SK-N-SH (cell line): ENCODE results near the gene SVBP. TPM values are rescaled to one million over a fixed set of nuclear protein-coding genes. Genes with fewer than 3 reads are reported as not detected.

ENCODE experiments used
- ELF1 ChIP-seq: IDR thresholded peaks from 2 replicates; pipeline ENCODE4 v1.4.0; 2012
- FOSL2 ChIP-seq: IDR thresholded peaks from 2 replicates; pipeline ENCODE4 v1.4.0; 2012; ENCODE audit warnings: low read depth, mild to moderate bottlenecking, moderate library complexity, borderline replicate concordance
- FOXJ3 ChIP-seq: sonication (generic); formaldehyde crosslinking; IDR thresholded peaks from 2 replicates; pipeline ENCODE4 v1.5.1; 2020; ENCODE audit warnings: mild to moderate bottlenecking, missing genetic modification reagents
- GABPA ChIP-seq: IDR thresholded peaks from 2 replicates; pipeline ENCODE4 v1.4.0; 2012; ENCODE audit warnings: low read depth, mild to moderate bottlenecking
- MEF2A ChIP-seq: IDR thresholded peaks from 2 replicates; pipeline ENCODE4 v1.4.0; 2012; ENCODE audit warnings: low read depth, borderline replicate concordance
- MXI1 ChIP-seq: IDR thresholded peaks from 2 replicates; pipeline ENCODE4 v1.6.1; 2012; ENCODE audit warnings: mild to moderate bottlenecking, low read depth, low read length, improper control_type of control experiment
- NRF1 ChIP-seq: IDR thresholded peaks from 2 replicates; pipeline ENCODE4 v1.6.1; 2012; ENCODE audit warnings: low read depth, mild to moderate bottlenecking, low read length
- POLR2AphosphoS5 ChIP-seq: IDR thresholded peaks from 2 replicates; pipeline ENCODE4 v1.6.1; 2012; ENCODE audit warnings: low read depth, low read length
- RAD21 ChIP-seq: IDR thresholded peaks from 2 replicates; pipeline ENCODE4 v1.6.1; 2012; ENCODE audit warnings: mild to moderate bottlenecking, low read length
- RCOR1 ChIP-seq: fragments of 150-350 bp; IDR thresholded peaks from 2 replicates; pipeline ENCODE4 v1.6.1; 2017; ENCODE audit warnings: antibody characterized with exemption, low read length
- SIN3A ChIP-seq: IDR thresholded peaks from 2 replicates; pipeline ENCODE4 v1.6.1; 2012; ENCODE audit warnings: low read depth, mild to moderate bottlenecking, low read length, moderate library complexity, borderline replicate concordance
- SMC3 ChIP-seq: IDR thresholded peaks from 2 replicates; pipeline ENCODE4 v1.6.1; 2012; ENCODE audit warnings: low read depth, low read length, improper control_type of control experiment
- TCF12 ChIP-seq: IDR thresholded peaks from 2 replicates; pipeline ENCODE4 v1.4.0; 2012
- YY1 ChIP-seq: IDR thresholded peaks from 2 replicates; pipeline ENCODE4 v1.4.0; 2012; ENCODE audit warnings: low read depth, mild to moderate bottlenecking
- polyA plus RNA-seq, 3 experiments: library from polyadenylated mRNA; depleted of rRNA; stranded (reverse); fragments of >200 nt; gene quantifications; 2 replicates each; pipeline ENCODE4 v1.2.3, GENCODE V29; 2012
- TF ChIP-seq, protein P1 (sequence below): IDR thresholded peaks from 2 replicates; pipeline ENCODE4; 2012
- TF ChIP-seq, protein P2 (sequence below): IDR thresholded peaks from 2 replicates; pipeline ENCODE4 v1.4.0; 2012; ENCODE audit warnings: low read depth
- TF ChIP-seq, protein P3 (sequence below): fragments of 200-600 bp; sonication (generic); IDR thresholded peaks from 2 replicates; pipeline ENCODE4 v1.6.1; 2017; ENCODE audit warnings: antibody characterized with exemption, mild to moderate bottlenecking, moderate library complexity
- TF ChIP-seq, protein P4 (sequence below): fragments of 150-350 bp; IDR thresholded peaks from 2 replicates; pipeline ENCODE4 v1.6.1; 2017; ENCODE audit warnings: antibody characterized with exemption, low read length, low read depth, borderline replicate concordance
- TF ChIP-seq, protein P5 (sequence below): IDR thresholded peaks from 2 replicates; pipeline ENCODE4 v1.4.0; 2012; ENCODE audit warnings: low read depth, borderline replicate concordance

SVBP gene
- polyA plus RNA-seq, 1 of the 3 experiments (the other 2 are of a cell fraction): 18.6 TPM

DNA sequence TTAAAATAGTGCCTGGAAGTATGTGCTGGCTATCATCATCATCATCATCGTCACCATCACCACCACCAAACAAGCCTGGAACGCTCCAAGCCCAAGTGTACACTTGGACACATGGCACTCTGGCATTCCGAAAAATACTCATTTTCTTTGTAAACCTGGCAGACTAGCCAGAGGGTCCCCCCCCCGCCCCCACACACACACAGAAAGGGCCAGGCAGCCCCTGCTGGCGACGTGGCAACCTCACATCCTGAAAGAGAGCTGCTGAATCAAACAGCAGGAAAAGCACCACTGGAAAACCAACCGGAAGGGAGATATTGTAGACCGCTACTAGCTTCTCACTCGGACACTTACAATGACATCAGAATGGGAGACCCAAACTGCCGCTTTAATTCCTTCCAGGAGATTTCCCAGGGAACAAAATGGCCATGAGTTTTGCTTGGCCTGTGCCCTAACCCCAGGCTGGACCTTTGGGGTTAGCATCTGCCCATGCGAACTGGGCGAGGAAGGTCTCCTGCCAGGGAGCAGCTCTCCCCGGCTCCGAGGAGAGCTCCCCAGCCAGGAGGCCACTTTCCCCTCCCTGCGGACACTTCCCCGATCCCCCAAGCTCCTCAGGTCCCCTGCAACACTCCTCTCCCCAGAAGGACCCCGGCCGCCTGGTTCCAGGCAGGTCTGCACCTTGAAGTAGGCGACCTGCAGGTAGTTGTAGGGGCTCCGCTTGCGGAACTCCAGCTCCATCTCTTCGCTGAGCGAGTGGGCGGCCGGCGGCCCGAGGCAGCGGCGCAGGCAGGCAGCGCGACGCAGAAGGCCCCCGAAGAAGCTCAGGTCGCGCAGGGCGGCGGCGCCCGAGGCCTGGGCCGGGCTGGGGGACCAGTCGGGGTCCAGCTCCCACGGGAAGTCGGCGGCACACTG, 51.1 kb downstream of the SVBP start (continued):
- TF ChIP-seq, protein P1, sequence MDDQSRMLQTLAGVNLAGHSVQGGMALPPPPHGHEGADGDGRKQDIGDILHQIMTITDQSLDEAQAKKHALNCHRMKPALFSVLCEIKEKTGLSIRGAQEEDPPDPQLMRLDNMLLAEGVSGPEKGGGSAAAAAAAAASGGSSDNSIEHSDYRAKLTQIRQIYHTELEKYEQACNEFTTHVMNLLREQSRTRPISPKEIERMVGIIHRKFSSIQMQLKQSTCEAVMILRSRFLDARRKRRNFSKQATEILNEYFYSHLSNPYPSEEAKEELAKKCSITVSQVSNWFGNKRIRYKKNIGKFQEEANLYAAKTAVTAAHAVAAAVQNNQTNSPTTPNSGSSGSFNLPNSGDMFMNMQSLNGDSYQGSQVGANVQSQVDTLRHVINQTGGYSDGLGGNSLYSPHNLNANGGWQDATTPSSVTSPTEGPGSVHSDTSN: no peak
- TF ChIP-seq, protein P2, sequence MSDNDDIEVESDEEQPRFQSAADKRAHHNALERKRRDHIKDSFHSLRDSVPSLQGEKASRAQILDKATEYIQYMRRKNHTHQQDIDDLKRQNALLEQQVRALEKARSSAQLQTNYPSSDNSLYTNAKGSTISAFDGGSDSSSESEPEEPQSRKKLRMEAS: peak; percentile 55; the same call in 1 of the 2 replicates
- TF ChIP-seq NRF1 (no peak), SIN3A (0 out of 2 replicates have a peak, but pooled peaks have one; percentile 86), YY1 (no peak; the same call in 1 of the 2 replicates), RCOR1 (no peak), POLR2AphosphoS5 (no peak), FOSL2 (no peak), MEF2A (no peak), MXI1 (peak; percentile 83), GABPA (0 out of 2 replicates have a peak, but pooled peaks have one; percentile 18), TCF12 (no peak), FOXJ3 (CRISPR knock-in tag) (no peak), ELF1 (no peak), RAD21 (peak; percentile 51), SMC3 (peak; percentile 37; the same call in 1 of the 2 replicates)
- TF ChIP-seq, protein P3, sequence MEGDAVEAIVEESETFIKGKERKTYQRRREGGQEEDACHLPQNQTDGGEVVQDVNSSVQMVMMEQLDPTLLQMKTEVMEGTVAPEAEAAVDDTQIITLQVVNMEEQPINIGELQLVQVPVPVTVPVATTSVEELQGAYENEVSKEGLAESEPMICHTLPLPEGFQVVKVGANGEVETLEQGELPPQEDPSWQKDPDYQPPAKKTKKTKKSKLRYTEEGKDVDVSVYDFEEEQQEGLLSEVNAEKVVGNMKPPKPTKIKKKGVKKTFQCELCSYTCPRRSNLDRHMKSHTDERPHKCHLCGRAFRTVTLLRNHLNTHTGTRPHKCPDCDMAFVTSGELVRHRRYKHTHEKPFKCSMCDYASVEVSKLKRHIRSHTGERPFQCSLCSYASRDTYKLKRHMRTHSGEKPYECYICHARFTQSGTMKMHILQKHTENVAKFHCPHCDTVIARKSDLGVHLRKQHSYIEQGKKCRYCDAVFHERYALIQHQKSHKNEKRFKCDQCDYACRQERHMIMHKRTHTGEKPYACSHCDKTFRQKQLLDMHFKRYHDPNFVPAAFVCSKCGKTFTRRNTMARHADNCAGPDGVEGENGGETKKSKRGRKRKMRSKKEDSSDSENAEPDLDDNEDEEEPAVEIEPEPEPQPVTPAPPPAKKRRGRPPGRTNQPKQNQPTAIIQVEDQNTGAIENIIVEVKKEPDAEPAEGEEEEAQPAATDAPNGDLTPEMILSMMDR: peak; percentile 69
- TF ChIP-seq, protein P4, sequence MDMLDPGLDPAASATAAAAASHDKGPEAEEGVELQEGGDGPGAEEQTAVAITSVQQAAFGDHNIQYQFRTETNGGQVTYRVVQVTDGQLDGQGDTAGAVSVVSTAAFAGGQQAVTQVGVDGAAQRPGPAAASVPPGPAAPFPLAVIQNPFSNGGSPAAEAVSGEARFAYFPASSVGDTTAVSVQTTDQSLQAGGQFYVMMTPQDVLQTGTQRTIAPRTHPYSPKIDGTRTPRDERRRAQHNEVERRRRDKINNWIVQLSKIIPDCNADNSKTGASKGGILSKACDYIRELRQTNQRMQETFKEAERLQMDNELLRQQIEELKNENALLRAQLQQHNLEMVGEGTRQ: no peak
- TF ChIP-seq, protein P5, sequence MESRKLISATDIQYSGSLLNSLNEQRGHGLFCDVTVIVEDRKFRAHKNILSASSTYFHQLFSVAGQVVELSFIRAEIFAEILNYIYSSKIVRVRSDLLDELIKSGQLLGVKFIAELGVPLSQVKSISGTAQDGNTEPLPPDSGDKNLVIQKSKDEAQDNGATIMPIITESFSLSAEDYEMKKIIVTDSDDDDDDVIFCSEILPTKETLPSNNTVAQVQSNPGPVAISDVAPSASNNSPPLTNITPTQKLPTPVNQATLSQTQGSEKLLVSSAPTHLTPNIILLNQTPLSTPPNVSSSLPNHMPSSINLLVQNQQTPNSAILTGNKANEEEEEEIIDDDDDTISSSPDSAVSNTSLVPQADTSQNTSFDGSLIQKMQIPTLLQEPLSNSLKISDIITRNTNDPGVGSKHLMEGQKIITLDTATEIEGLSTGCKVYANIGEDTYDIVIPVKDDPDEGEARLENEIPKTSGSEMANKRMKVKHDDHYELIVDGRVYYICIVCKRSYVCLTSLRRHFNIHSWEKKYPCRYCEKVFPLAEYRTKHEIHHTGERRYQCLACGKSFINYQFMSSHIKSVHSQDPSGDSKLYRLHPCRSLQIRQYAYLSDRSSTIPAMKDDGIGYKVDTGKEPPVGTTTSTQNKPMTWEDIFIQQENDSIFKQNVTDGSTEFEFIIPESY: no peak
